H9 (cell line): Measurements from ENCODE around the gene CDYL. TPM values are rescaled to one million over a fixed set of nuclear protein-coding genes. Genes with fewer than 3 reads are reported as not detected.

ENCODE experiments used
- DNase-seq: peaks from one replicate; pipeline ENCODE4 v3.0.0-alpha.2; 2017
- H2AFZ ChIP-seq: one replicate; pipeline ENCODE4 v1.6.1; 2013; ENCODE audit warnings: mild to moderate bottlenecking, low read length, control low read depth, moderate library complexity
- H2AK5ac ChIP-seq: 2 replicates; pipeline ENCODE4 v1.6.1; 2013; ENCODE audit warnings: low read length, control low read depth, mixed read lengths; ENCODE audit not compliant: insufficient read length
- H2BK120ac ChIP-seq: one replicate; pipeline ENCODE4 v1.6.1; 2013; ENCODE audit warnings: low read depth, mild to moderate bottlenecking, low read length, control low read depth, inconsistent platforms; ENCODE audit not compliant: poor library complexity, severe bottlenecking
- H2BK12ac ChIP-seq: 2 replicates; pipeline ENCODE4 v1.6.1; 2013; ENCODE audit warnings: low read length, control low read depth, mixed read lengths, low read depth; ENCODE audit not compliant: insufficient read length
- H2BK15ac ChIP-seq: 2 replicates; pipeline ENCODE4 v1.6.1; 2013; ENCODE audit warnings: low read depth, low read length, control low read depth
- H2BK20ac ChIP-seq: one replicate; pipeline ENCODE4 v1.6.1; 2013; ENCODE audit warnings: low read depth, mild to moderate bottlenecking, low read length, control low read depth, inconsistent platforms; ENCODE audit not compliant: poor library complexity, severe bottlenecking
- H2BK5ac ChIP-seq: 2 replicates; pipeline ENCODE4 v1.6.1; 2013; ENCODE audit warnings: low read length, control low read depth, mixed read lengths; ENCODE audit not compliant: insufficient read length
- H3K14ac ChIP-seq: 2 replicates; pipeline ENCODE4 v1.6.1; 2013; ENCODE audit warnings: low read length, control low read depth; ENCODE audit not compliant: insufficient read depth
- H3K18ac ChIP-seq: 2 replicates; pipeline ENCODE4 v1.6.1; 2013; ENCODE audit warnings: low read depth, mild to moderate bottlenecking, mixed read lengths, low read length, control low read depth; ENCODE audit not compliant: insufficient read length
- H3K23ac ChIP-seq: 2 replicates; pipeline ENCODE4 v1.6.1; 2013; ENCODE audit warnings: low read length, control low read depth, mixed read lengths, low read depth; ENCODE audit not compliant: insufficient read length
- H3K23me2 ChIP-seq: 2 replicates; pipeline ENCODE4 v1.6.1; 2013; ENCODE audit warnings: low read depth, mild to moderate bottlenecking, mixed read lengths, low read length, control low read depth; ENCODE audit not compliant: insufficient read length, poor library complexity, severe bottlenecking
- H3K27ac ChIP-seq: 2 replicates; pipeline ENCODE4 v1.5.1; 2013; ENCODE audit warnings: low read length, control low read depth, mixed read lengths, low read depth; ENCODE audit not compliant: insufficient read length
- H3K27me3 ChIP-seq: 2 replicates; pipeline ENCODE4 v1.6.1; 2013; ENCODE audit warnings: low read length, control low read depth, inconsistent platforms; ENCODE audit not compliant: insufficient read depth
- H3K4ac ChIP-seq: 2 replicates; pipeline ENCODE4 v1.6.1; 2013; ENCODE audit warnings: low read depth, mild to moderate bottlenecking, control low read depth, inconsistent platforms, low read length, moderate library complexity
- H3K4me1 ChIP-seq: 2 replicates; pipeline ENCODE4 v1.6.1; 2013; ENCODE audit warnings: low read length, control low read depth, inconsistent platforms; ENCODE audit not compliant: insufficient read depth
- H3K4me2 ChIP-seq: 2 replicates; pipeline ENCODE4 v1.6.1; 2013; ENCODE audit warnings: low read length, control low read depth, mixed read lengths; ENCODE audit not compliant: insufficient read length, insufficient read depth
- H3K56ac ChIP-seq: 2 replicates; pipeline ENCODE4 v1.6.1; 2013; ENCODE audit warnings: low read depth, mild to moderate bottlenecking, mixed read lengths, low read length, control low read depth; ENCODE audit not compliant: insufficient read length
- H3K79me1 ChIP-seq: 2 replicates; pipeline ENCODE4 v1.6.1; 2013; ENCODE audit warnings: low read depth, mild to moderate bottlenecking, moderate library complexity, low read length, control low read depth, inconsistent platforms; ENCODE audit not compliant: insufficient read depth, poor library complexity, severe bottlenecking
- H3K79me2 ChIP-seq: 2 replicates; pipeline ENCODE4 v1.6.1; 2013; ENCODE audit warnings: low read length, control low read depth, inconsistent platforms; ENCODE audit not compliant: insufficient read depth
- H3K9ac ChIP-seq: 2 replicates; pipeline ENCODE4 v1.6.1; 2013; ENCODE audit warnings: low read length, control low read depth, mixed read lengths; ENCODE audit not compliant: insufficient read length; ENCODE audit errors: extremely low read depth
- H3K9me3 ChIP-seq: one replicate; pipeline ENCODE4 v1.6.1; 2013; ENCODE audit warnings: low read depth, low read length, inconsistent platforms; ENCODE audit not compliant: control insufficient read depth
- H3T11ph ChIP-seq: one replicate; pipeline ENCODE4 v1.6.1; 2013; ENCODE audit warnings: mild to moderate bottlenecking, low read length, control low read depth, inconsistent platforms
- H4K20me1 ChIP-seq: one replicate; pipeline ENCODE4 v1.6.1; 2013; ENCODE audit not compliant: control insufficient read depth, insufficient read length, insufficient read depth
- H4K5ac ChIP-seq: 2 replicates; pipeline ENCODE4 v1.6.1; 2013; ENCODE audit warnings: low read depth, mild to moderate bottlenecking, mixed read lengths, low read length, control low read depth; ENCODE audit not compliant: insufficient read length
- H4K8ac ChIP-seq: replicated peaks from 2 replicates; pipeline ENCODE4 v1.6.1; 2013; ENCODE audit warnings: low read length, control low read depth, mixed read lengths, low read depth; ENCODE audit not compliant: insufficient read length
- H4K91ac ChIP-seq: 2 replicates; pipeline ENCODE4 v1.6.1; 2013; ENCODE audit warnings: low read depth, mild to moderate bottlenecking, moderate library complexity, mixed read lengths, low read length, control low read depth; ENCODE audit not compliant: insufficient read length
- H3K27ac Mint-ChIP-seq, 3 experiments: 2 replicates in 2 of 3; 3 replicates in 1 of 3; pipeline ENCODE4 v1.8.0; 2020 to 2021; ENCODE audit warnings: mixed read lengths in 3 of 3, mild to moderate bottlenecking in 1 of 3, moderate library complexity in 1 of 3
- H3K27me3 Mint-ChIP-seq: 2 replicates; pipeline ENCODE4 v1.8.0; 2021; ENCODE audit warnings: low read depth, mild to moderate bottlenecking, moderate library complexity, mixed read lengths
- H3K36me3 Mint-ChIP-seq, 3 experiments: 2 replicates in 2 of 3; 3 replicates in 1 of 3; pipeline ENCODE4 v1.8.0; 2020 to 2021; ENCODE audit warnings: low read depth in 3 of 3, mixed read lengths in 3 of 3; ENCODE audit not compliant: insufficient read depth in 1 of 3
- H3K4me1 Mint-ChIP-seq, 2 experiments: 2 replicates each; pipeline ENCODE4 v1.8.0; 2020; ENCODE audit warnings: mixed read lengths in 2 of 2
- H3K4me3 Mint-ChIP-seq, 2 experiments: 2 replicates in 1 of 2; 3 replicates in 1 of 2; pipeline ENCODE4 v1.8.0; 2020 to 2021; ENCODE audit warnings: mild to moderate bottlenecking in 2 of 2, mixed read lengths in 2 of 2, moderate library complexity in 1 of 2
- H3K9me3 Mint-ChIP-seq, 2 experiments: 2 replicates in 1 of 2; 3 replicates in 1 of 2; pipeline ENCODE4 v1.8.0; 2020; ENCODE audit warnings: mild to moderate bottlenecking in 2 of 2, mixed read lengths in 2 of 2, moderate library complexity in 1 of 2
- WGBS: extraction: QIAGEN DNeasy Blood & Tissue Kit; methylation state at CpG from one replicate; pipeline ENCODE4 v1.1.7; 2013; ENCODE audit warnings: missing lambda C conversion rate, low lambda C conversion rate, mixed read lengths; ENCODE audit not compliant: insufficient read length; ENCODE audit errors: extremely low coverage; 5-methylcytosine and 5-hydroxymethylcytosine counted together
- total RNA-seq: library from RNA; stranded (reverse); gene quantifications from 2 replicates; pipeline ENCODE4 v1.2.1, GENCODE V29; 2021
- TF ChIP-seq, protein P1 (sequence below): fragments of 200-600 bp; sonication (generic); conservative IDR thresholded peaks from 3 replicates; pipeline ENCODE4 v1.8.0; 2021; ENCODE audit warnings: antibody characterized with exemption, mild to moderate bottlenecking

CDYL gene
- total RNA-seq, 1 experiment from 2014 or later: 95.0 TPM

DNA sequence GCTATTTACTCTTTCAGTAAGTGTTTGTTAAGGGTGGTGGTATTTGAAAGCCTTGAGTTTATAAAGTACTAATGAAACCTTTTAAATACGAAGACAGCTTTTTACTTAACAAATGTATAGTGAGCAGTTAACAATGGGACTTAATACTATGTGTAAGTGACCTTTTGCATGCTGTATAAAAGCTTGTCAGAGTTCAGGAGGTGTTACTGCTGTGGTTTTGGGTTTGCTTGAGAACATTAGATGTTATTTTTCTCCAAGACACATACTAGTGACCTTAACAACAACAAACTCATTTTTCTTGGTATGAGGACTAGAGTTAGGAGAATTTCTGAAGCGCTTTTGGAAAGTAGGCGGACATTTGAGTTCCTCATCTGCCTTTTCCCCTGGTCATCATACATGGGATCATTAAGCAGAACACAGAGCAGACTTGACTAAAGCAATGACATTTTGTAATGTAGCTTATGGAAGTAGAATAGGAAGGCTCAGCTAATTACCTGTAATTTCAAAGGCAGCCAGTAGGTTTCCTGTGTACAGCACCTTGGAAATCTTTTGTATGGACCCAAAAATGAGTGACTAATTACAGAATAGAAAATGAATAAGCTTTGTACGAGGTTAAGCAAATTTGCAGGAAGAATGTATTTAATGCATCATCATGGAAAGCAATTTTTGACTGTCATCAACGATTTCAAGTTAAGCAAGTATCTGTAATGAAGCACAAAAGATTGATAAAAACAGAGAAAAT is 14.1 kb downstream of the CDYL start:
- H3K9me3 ChIP-seq: no peaks in the 10 kb centered on the region
- H3K27ac ChIP-seq: no peak overlapping the region
- Mint-ChIP-seq H3K4me3 (no peak overlapping the region), H3K36me3 (peaks cover 2 to 9% (median 7%) of the 10 kb centered on the region in 3 experiments), H3K4me1 (peaks cover 42 to 48% of the 10 kb centered on the region in 2 experiments), H3K27ac (no peak overlapping the region), H3K27me3 (peaks cover 33% of the 10 kb centered on the region), H3K9me3 (no peaks in the 10 kb centered on the region; a peak in 1 of 5 replicates)
- H4K5ac ChIP-seq: no peak overlapping the region
- peaks cover 2% of the 10 kb centered on the region; the same call in 1 of the 2 replicates for H3K27me3 ChIP-seq
- peaks cover 12% of the 10 kb centered on the region; the same call in 1 of the 2 replicates for H3K4me1 ChIP-seq
- peak overlapping the region; percentile 23 for H3T11ph ChIP-seq
- H4K20me1 ChIP-seq: no peaks in the 10 kb centered on the region
- no peak overlapping the region for H2BK15ac ChIP-seq
- H2AK5ac ChIP-seq: no peak overlapping the region
- no peak overlapping the region for H4K8ac ChIP-seq
- H3K4me2 ChIP-seq: no peak overlapping the region
- H2BK5ac ChIP-seq: no peak overlapping the region
- no peak overlapping the region for H3K4ac ChIP-seq
- H3K14ac ChIP-seq: no peak overlapping the region
- H4K91ac ChIP-seq: no peak overlapping the region
- TF ChIP-seq, protein P1, sequence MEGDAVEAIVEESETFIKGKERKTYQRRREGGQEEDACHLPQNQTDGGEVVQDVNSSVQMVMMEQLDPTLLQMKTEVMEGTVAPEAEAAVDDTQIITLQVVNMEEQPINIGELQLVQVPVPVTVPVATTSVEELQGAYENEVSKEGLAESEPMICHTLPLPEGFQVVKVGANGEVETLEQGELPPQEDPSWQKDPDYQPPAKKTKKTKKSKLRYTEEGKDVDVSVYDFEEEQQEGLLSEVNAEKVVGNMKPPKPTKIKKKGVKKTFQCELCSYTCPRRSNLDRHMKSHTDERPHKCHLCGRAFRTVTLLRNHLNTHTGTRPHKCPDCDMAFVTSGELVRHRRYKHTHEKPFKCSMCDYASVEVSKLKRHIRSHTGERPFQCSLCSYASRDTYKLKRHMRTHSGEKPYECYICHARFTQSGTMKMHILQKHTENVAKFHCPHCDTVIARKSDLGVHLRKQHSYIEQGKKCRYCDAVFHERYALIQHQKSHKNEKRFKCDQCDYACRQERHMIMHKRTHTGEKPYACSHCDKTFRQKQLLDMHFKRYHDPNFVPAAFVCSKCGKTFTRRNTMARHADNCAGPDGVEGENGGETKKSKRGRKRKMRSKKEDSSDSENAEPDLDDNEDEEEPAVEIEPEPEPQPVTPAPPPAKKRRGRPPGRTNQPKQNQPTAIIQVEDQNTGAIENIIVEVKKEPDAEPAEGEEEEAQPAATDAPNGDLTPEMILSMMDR: peak; percentile 58
- no CpG with 5 or more reads among the region's 5 CpGs for WGBS
- DNase-seq: no peak
- H2BK20ac ChIP-seq: no peak overlapping the region
- no peak overlapping the region for H3K18ac ChIP-seq
- no peak overlapping the region for H3K56ac ChIP-seq
- H3K9ac ChIP-seq: no peak overlapping the region
- no peak overlapping the region for H2AFZ ChIP-seq
- H3K23me2 ChIP-seq: no peaks in the 10 kb centered on the region
- H2BK12ac ChIP-seq: no peak overlapping the region
- H3K23ac ChIP-seq: no peak overlapping the region
- H3K79me2 ChIP-seq: peaks cover 66% of the 10 kb centered on the region; the same call in 1 of the 2 replicates
- H2BK120ac ChIP-seq: no peak overlapping the region
- peaks cover 15% of the 10 kb centered on the region for H3K79me1 ChIP-seq
